ENCODE results near the gene ARFIP2.

The ARFIP2 gene

DNA sequence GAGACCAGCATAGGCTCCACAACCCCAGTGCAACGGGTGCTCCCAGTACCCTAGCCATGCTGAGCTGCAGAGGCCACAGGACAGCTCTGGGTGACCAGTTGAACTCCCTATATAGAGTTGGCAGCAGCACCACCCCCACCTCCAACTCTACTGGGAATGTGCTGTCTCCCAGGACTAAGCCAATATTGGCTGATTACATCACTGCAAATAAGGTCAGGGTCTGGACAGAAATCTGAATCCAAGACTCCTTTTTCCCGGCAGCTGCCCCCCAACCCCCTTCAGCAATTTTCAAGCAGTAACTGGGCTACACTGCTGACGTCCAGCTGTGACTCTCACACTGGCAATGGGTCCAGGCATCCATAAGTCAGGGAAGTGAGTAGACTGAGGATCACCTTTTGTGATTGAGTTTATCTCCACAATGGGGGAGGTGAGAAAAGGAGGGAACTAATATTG, 40.2 kb downstream of the ARFIP2 start, which contains the start of gene HPX:
HPX (minus strand) TSS at position 82 of the 453 bp plus-strand sequence; CDS start at position 58, 24 bp downstream.
- DNase-seq, result no peak

- DNase-seq, result peak; percentile 55
These were observed 42.1 kb downstream of the ARFIP2 start for GRCh38 chr11:6438979-6439571.

- peak; percentile 35 for DNase-seq
These were observed 43.1 kb downstream of the ARFIP2 start for GRCh38 chr11:6437993-6438392.

GRCh38 chr11:6437423-6437822, 43.7 kb downstream of the ARFIP2 start:
- DNase-seq, result no peak

- DNase-seq, result no peak
These were observed 47.0 kb downstream of the ARFIP2 start for GRCh38 chr11:6433998-6434660.

DNA sequence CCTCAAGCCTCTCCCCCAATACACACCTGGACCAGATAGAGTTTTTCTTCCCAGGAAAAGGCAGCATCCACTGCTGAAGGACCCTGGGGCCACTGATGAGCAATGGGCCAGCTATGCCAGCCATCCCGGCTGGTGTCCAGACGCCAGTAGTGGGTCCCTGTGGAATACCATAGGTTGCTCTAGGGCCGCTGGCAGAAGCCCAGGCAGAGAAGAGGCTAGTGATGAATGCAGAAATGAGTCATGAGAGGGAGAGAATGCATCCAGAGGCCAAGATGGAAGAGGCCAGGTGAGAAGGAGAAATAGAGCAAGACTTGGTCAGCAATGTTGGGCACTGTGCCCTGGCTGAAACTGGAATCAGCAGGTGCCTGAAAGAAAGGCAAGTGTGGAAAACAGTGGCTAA, 49.3 kb downstream of the ARFIP2 start:
- DNase-seq, result no peak

DNA sequence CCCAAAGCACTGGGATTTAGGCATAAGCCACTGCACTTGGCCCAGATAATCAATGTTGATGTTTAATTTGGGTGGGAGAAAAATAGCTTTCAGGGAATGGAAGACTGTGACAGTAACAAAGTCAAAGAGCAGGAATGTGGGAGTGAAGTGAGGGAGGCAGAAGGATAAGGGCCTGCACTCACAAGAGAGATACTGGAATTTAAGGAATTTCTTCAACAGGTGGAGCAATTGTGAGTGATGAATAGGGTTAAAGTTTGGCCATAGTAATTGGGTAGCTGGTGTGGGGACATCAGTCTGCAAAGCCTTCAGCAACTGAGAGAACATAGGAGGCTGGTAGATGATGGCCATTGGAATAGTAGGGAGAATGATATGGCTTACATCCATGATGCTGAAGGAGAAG, 53.6 kb downstream of the ARFIP2 start:
- no peak for DNase-seq
